ENCODE results near the gene DACT2.

DNA sequence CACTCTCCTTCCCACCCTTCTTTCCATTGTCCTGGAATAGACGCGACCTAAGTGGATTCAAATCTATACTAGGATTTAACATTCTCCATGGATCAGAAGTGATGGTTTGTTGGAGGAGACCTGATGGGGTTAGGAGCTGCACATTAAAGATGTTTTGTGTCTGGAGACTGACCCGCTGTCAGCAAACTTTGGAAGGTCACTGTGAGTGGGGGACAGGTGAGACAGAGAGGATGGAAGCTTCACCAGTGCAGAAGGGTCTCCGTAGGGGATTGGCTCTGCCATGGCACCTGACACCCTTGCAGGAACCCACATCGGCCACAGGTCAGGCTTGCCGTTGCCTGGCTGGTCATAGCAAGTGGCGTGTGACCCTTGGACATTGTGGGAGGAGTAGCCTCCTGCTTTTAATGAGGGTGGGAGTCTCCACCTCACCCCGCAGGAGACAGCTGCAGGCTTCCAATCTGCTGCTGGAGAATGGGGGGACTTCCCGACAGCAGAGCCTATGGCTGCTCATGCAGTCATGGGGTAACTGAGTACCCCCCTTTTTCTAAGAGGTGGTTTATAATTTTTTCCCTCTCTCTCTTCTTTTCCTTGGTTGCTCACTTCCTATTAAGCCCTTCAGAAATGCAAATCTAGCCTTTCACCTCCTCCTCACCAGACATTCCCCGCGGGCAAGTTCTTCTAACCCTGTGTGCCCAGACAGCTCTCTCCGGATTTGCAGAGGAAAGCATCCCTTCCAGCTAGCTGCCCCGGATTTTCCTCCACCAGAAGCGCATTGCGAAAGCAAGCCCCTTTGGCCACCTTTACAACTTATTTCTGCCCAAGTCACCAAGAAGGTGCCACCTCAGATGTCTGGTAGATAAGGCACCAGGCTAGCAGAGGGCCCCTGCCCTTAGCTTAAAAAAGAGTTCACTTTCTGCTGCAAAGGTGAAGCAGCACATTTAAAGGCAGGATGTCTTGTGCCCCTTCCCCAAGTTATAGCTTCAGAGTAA is 53.5 kb downstream of the DACT2 start:
- no peak for TF ChIP-seq EZH2 (IDR thresholded peaks at IDR 0.05; ENCODE audit: low read length, missing control alignments)
- TF ChIP-seq CTCF (conservative IDR thresholded peaks at IDR 0.05 in 1 of 2, IDR thresholded peaks at IDR 0.05 in 1 of 2; ENCODE audit: low read depth in 1 of 2, low read length in 2 of 2) = no peak
